HG02943 (cell line): ENCODE data around the gene C9orf85.

Experiments used
- ATAC-seq: cut with Tn5 transposase; IDR thresholded peaks from one replicate; pipeline ENCODE4 v1.9.1; 2021; ENCODE audit warnings: mild to moderate bottlenecking, low read depth, moderate library complexity; ENCODE audit not compliant: unreplicated experiment

C9orf85 gene

DNA sequence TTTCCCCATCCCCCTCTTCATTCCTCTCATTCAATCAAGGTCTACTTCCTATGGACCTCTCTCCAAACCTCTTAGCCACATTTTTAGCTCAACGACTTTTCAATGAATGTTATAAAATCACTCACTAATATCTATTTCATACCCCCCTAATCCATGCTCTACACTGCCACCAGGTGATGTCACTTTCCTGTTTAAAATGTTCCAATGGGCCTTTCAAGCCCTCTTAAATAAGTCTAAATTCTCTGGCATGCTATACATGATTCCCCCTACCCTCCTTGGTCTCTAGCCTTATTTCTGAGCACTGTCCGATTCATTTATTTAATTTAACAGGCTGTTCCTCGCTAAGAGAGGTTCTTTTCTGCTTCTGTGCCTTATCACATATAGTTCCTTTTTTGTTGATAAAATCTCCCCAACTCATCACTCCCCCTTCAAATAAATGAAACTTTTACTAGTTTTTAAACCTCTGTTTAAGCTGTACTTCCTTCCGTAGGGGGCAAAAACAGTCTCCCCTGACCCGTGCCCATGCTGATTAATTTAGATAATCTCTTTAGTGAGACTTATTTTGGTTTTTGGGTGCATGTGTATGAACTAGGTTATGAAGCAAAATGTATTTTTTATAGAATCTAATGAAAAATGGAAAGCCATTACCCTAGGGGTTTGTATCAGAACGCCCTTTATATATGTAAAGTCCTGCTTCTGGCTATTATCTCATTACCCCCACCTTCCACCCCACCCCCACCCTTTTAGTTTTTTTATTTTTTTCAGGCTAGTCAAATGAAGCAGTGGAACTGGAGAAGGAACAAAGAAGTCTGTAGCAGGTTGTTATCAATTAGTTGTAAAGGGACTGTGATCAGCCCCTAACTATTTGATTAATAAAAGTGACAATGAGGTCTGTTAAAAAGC lies 9.5 kb upstream of the C9orf85 start:
- ATAC-seq = no peak

DNA sequence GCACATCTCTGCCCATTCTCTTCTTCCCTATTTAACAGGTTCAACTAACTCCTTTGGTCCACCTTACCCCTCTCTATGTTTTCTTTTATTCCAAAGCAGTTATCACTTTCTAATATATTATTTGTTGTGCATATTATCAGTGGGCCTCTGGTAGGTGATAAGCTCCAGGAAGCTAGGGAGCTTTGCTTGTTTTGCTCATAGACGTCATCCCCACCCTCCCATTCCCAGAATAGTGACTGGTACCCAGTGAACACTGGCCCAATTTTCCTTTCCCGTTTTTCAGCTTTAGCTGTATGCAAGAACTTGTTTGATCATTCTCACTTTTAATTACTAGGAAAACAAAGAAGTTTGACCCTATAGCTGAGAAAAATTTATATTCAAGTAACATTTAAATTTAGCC lies 7.4 kb upstream of the C9orf85 start:
- no peak for ATAC-seq

DNA sequence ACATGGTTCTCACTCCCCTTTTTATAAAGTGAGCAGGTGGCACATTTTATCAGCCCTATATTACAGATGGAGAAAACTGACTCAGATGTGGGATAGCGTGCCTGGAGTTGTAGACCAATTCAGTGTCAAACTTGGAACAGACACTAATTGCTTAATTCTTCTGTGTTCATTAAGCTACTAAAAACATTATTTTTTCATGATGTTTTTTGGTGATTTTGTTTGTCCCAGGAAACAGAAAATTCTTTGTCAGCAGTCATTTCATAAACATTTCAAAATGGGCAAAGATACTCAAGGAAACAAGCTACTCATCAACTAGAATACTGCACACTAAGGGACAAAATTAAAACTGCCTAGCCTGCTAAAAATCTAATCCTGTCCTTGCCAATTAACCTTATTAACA lies 2.6 kb upstream of the C9orf85 start:
- no peak for ATAC-seq

DNA sequence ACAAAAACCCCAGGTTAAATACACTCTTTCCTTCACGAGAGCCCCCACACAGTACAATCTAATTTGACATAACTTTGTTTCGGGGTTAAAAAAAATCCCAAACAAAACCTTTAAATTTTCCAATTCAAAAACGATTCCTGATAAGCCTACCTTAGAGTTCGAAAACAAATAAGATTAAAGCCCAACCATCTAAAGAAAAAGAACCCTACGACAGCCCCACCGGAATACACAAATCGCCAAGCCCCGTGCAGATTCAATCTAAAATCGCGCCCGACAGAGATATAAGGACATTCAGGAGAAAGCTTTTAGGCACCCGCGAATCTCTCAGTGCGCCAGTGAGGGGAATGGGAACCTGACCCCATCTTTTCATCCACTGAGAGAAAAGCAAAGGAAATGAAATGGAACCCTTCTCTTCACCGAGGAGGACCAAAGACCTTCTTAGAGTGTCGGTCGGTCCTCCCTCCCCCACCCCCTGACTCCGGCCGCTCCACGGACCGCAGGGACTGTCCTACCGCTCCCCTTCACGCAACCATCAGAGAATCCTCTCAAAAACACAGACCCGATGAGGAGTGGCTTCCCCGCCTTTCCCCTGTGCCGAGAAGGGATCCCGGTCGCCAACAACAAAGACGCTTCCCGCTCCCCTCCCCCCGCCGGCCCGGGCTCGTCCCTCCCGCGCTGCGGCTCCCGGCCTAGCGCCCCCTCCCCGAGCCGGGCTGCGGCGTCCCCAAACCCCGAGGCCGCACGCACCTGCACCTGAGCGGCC lies 1.4 kb upstream of the C9orf85 start:
- peak; percentile 9 for ATAC-seq

DNA sequence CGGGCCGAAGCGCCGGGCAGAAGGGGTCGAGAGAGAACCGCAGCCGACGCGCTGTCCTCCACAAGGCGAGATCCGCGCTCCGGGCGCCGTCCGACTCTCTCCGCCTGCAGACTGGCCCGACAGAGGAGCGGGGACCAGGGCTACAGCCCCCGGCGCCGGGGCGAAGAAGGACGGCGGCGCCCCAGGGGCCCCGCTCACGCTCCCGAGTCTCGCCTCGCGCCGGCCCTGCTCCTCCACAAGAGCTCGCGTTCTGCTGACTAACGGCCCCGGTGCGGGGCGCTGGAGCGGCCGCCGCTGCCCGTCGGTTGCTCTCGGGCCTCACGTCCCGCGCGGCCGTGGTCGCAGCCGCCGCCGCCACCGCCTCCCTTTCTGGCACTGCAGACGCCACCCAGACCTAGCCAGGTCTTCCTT lies 784 bp upstream of the C9orf85 start:
- ATAC-seq = peak; percentile 9

DNA sequence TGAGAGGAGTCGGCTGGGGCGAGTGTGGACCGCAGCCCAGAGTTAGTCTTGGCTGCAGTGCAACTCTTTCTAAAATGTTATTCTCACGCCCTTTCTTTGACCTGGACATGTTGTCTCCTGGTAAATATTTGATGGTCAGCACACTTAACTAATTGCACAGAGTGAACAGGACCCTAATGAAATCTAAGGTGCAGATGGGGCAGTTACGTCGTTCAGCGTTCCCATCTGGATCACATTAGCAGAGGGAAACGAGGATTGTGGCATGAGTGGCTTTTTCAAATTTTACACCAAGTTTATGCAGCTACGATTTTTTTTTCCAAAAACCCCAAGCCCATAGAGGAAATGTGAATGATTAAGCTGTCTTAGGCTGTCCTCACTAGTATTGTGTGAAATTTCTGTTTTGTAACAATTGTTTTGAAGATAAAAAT lies 483 bp downstream of the C9orf85 start:
- no peak for ATAC-seq

DNA sequence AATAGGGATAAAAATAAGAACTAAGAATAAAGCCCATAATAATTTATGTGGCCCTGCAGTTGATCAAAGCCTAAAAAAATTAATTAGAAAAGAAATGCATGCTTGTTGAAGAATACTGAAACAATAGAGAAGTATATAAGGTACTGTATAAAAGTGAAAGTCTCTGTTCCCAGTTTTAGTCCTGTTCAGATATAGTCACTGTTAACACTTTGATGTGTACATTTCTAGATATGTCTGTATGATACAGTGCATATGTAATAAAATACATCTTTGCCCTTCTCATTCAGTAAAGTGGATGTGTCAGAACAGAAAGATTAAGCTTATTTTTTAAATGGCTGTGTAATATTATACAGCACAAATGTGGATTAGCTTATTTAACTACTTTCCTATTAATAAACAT lies 4.1 kb downstream of the C9orf85 start:
- ATAC-seq = no peak

DNA sequence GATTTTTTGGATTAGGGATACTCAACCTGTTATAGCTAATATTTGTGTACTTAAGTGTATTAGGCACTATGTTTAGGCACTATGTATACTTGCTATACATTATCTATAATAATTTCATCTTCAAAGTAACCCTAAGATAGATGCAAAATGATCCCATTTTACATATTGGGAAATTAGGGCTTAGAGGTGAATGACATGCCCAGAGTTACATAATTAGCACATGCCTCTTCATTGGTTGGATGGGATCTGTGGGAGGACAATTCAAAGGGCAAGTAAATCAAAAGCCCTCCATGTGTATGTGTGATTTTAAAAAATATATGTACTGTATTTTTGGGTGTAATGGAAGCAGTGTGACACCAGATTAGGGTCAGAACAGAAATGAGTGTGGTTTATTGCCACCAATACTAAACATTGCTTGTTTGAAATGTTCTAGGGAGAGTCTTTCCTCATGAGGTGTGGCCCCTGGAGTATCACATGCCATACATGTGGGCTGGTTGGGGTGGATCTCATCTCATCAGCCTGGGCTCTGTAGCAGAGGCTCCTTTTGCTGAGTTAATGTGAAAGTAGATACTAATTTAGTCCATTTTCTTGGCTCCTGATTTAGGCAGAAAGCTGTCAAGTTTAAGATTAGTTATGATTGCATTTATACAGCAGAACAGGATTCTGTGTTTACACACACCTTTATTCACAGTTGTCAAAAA lies 5.5 kb downstream of the C9orf85 start:
- ATAC-seq = no peak

DNA sequence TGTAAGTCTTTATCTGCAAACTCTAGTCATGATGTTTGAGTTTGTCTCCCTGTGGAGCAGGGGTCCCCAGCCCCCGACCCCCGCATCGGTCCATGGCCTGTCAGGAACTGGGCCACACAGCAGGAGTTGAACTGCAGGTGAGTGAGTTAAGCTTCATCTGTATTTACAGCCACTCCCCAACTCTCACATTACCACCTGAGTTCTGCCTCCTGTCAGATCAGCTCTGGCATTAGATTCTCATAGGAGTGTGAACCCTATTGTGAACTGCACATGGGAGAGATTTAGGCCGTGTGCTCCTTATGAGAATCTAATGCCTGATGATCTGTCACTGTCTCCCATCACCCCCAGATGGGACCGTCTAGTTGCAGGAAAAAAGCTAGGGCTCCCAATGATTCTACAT lies 7.0 kb downstream of the C9orf85 start:
- ATAC-seq = no peak

DNA sequence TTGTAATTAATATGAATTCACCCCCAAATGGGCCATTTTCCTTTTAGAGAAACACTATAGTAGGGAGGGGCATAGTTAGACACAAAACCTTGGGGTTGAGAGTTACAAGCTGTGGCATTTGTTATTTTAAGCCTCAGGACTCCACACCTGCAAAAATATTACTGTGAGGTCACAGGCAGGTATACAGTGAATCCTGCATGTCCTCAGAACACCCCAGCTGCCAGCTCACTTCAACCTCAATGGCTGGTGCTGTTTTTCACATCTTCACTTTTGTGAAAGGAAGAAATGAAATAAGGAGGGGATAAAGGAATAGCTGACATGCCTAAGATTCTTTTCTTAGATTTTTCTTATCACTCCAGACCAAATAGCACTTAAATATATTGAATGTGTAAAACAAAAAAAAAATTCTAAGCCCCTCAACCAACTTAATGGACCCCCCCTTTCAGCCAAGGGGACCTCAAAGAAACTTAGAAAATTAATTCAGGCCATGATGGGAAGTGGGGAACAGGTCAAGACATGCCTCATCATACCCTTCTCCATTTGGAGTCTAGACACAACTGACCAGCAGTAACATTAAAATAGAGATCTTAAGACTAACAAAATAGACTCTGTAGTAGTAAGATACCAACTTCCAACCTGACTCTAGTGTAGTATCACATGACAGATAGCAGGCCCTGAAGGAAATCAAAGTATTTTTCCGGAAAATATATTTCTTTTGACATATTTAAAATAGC lies 9.2 kb downstream of the C9orf85 start:
- no peak for ATAC-seq

DNA sequence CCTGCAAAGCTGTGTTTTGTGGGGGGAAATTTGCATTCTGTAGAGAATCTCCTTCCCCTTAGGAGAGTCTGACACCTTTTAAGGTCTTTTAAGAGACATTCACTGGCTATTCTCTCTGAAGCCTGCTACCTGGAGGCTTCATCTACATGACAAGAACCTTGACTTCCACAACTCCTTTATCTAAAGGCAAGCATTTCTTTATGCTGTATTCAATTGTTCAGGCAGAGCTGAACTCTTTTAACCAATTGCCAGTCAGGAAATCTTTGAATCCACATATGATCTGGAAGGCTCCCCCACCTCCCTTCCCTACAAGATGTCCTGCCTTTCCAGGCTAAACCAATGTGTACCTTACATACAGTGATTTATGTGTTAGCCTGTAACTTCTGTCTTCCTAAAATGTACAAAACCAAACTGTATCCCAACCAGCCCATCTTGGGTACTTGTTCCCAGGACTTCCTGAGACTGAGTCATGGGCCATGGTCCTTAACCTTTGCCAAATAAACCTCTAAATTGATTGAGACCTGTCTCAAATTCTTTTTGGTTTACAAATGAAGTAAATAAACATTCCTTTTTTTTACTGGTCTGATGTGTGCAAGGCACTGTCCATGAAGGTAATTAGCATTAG lies 9.9 kb downstream of the C9orf85 start:
- ATAC-seq = no peak

DNA sequence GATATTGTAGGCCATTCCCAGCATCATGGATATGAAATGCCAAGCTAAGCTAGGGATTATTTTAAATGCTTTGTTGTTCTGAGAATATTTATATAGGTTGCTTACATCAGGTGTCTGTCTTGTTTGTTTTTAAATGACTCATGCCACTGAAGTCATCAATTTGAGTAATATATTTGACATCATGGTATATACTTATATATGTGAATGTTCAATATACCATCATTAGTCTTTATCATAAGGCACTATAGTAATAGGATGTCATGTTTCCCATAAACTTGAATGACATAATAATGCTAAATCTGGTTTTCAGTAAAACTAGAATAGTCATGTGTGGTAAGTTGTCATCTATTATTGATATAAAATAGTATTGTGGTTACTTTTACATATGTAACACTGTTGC lies 13.1 kb downstream of the C9orf85 start:
- ATAC-seq = no peak

DNA sequence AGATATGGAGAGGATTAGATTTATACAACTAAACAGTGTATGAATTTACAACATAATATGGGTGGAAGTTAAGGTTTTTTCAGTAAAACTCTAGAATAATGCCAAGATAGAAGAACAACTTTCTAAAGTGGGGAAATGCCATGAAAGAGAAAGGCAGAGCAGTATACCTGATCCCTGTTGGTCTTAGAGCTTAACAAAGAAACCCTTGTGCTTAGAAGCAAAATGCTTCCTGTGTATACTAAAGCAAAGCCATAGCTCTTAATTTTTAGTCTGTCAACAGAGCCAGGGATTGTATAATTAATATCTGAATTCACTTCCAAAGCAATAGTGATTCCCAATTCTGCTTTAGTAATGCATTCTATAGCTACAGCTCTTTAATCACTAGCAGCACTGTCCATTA lies 14.4 kb downstream of the C9orf85 start:
- no peak for ATAC-seq

DNA sequence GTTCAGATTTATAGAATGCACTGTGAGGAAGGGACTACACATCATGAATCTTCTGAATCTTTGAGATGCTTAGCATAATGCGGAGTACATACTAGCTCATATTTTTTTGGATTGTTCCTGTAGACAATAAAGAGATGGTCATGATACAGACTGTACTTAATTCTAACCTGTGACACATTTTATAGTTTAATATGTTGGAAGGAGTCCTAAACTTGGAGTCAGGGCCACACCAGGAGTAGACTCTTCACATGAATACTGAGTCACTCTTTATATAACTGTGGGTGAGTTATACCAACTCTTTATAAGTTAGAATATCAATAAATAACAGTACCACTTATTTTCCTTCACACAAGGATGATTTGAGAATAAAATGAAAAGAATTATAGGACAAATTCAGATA lies 16.9 kb downstream of the C9orf85 start:
- no peak for ATAC-seq

DNA sequence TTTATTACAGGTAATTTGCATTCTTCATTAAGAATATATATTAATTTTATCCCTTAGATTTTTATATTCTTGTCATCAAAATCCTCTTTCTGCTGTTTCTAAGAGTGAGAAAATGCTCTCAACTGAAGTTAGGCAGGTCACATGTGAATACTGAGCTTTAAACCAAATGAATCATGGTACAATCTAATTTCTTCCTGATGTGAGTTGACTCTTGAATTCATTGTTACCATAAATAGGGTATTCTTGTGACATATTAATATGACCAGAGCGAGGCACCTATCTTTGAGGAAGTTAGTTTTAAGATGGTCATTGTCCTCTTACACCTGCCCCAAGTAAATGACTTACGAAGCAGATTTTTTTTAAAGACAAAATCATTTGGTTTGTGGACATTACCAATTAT lies 17.4 kb downstream of the C9orf85 start:
- ATAC-seq = no peak

DNA sequence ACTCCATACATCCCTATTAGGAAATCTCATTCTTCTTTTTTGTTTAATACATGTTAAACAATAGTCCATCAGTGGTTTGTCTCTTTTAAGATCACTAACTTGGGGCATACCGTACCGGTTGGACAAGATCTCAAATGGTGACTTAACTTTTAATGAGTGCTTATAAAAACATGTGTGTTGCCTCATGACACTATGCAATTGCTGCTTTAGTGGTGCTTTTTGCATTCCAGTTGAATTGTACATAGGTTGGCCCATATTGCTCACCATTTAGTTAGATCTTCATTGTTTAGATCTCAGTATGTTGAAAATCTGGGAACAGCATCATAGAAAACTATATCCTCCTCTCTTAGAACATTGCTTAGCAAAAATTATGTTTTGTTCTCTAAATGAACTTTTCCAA lies 17.8 kb downstream of the C9orf85 start:
- ATAC-seq = no peak

DNA sequence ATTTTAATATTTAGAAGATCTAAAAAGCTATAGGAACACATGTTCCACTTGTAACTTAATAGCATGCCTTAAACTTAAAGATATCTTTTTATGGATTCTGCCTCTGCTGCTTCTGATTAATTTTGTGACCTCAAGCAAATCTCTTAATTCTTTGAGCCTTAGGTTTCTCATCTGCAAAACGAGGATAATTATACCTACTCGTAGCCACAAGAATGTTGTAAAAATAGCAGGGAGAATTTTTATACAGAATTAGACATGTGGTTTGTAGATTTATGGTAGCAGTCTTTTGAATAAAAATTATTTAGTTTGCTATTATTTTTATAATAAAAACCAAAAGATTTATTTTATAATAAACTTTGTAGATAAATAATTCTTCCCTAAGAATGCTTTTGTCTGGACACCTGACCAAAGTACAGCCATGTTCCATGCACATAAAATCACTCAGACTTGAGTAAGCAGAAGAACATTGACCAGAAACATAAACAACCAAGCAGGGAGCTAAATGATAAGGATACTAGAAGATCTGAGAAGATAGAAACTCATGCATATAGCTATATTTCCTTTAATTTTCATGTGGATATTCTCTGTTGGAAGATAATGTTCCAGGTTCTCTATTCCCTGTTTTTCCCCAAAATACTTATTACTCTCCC lies 18.5 kb downstream of the C9orf85 start:
- no peak for ATAC-seq

DNA sequence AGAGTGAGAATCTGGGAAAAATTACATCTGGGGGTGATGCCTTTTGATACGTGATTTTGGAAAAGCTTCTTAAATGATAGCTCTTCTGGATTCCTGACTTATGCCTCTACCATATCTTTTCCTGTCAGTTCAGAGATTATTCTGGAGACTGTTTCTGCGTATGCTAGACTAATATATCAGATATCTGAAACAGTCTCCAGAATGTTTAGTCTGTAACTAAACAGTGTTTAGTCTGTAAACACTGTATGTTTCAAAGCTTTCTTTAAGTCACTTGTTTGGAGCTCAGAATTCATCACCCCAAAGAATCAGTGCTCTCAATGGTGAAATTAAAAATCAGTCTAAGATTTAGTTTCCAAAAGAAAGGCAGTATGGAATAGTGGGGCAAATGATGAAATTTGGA lies 19.7 kb downstream of the C9orf85 start:
- ATAC-seq = no peak

DNA sequence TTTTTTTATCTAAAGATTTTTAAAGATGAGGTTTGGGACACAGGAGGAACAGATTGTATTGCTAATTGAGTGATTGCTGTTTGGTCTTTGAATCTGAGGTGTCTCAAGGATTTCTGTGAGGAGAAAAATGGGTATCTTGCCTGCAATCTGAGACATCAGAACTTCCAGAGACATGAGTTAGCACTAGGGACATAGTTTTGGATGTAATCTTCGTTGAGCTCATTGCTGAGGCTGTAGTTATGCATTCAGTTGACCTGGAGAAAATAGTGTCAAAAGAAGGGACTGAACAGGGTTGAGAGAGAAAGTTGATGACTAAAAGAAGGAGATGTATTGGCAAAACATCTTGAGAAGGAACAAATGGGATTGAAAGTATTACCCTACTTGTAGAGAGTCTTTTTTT lies 24.6 kb downstream of the C9orf85 start:
- ATAC-seq = no peak
